Activated CD4-positive, alpha-beta memory T cell treated with anti-CD3 and anti-CD28 coated beads for 36 hours (primary cell): ENCODE results near the gene C1GALT1C1. TPM values are rescaled to one million over a fixed set of nuclear protein-coding genes. Genes with fewer than 3 reads are reported as not detected.

Source experiments
- total RNA-seq, 2 experiments: library from RNA; stranded (reverse); gene quantifications; one replicate each; pipeline ENCODE4 v1.2.3, GENCODE V29; 2021

Gene C1GALT1C1
- total RNA-seq, 2 experiments from 2014 or later = 17.7 to 19.7 TPM

Other genes starting within 250 kb of the C1GALT1C1 start
- 10 to 100 TPM; 38.5 to 38.7 TPM for gene LAMP2, start 160.8 kb downstream of the C1GALT1C1 start, total RNA-seq
- gene CUL4B, start 69.1 kb downstream of the C1GALT1C1 start, total RNA-seq = 10 to 100 TPM; 39.4 to 40.2 TPM
- 10 to 100 TPM; 67.5 to 70.9 TPM for gene MCTS1, start 26.0 kb downstream of the C1GALT1C1 start, total RNA-seq
- gene CT47B1, start 245.8 kb upstream of the C1GALT1C1 start, total RNA-seq = not detected